ENCODE data around the gene FAM13A.

- no peak for TF ChIP-seq EZH2phosphoT487 (IDR thresholded peaks at IDR 0.05; ENCODE audit: insufficient read depth, low read depth)
- no peak for TF ChIP-seq EZH2 (IDR thresholded peaks at IDR 0.05; ENCODE audit: insufficient read depth, poor library complexity, severe bottlenecking)
Observed at GRCh38 chr4:88759039-88759894, 297.7 kb downstream of the FAM13A start.
